ENCODE measurements around the gene TRPV3. TPM values are rescaled to one million over a fixed set of nuclear protein-coding genes. Genes with fewer than 3 reads are reported as not detected.

Gene TRPV3
- total RNA-seq (2021; fragmentation: NEBNext Ultra II Directional; extraction: Animal tissue kit (Norgen Biotek cat#: 25700)) (0.40 and 0.56 TPM in 2 replicates), polyA plus RNA-seq (2011; rRNA removed) (1.0 and 1.1 TPM in 2 replicates), polyA minus RNA-seq (2011; rRNA and poly(A)+ RNA removed) (1.9 and 5.2 TPM in 2 replicates)
- 1.6 TPM for polyA plus RNA-seq (2011; cell fraction: cytosol; rRNA removed)
- 3.0 TPM for polyA plus RNA-seq (2011; cell fraction: nucleus; rRNA removed)
- 0.55 to 0.91 TPM (median 0.73 TPM) in 4 replicates for polyA plus RNA-seq (2012, experiment 1 of 2)
- 0.12 TPM for polyA plus RNA-seq (2012, experiment 2 of 2)
- 0.36 TPM for polyA plus RNA-seq (2013, experiment 1 of 2)
- polyA plus RNA-seq (2013, experiment 2 of 2), result 0.28 TPM
- 1.3 TPM for polyA minus RNA-seq (2011; cell fraction: cytosol; rRNA and poly(A)+ RNA removed)
- polyA minus RNA-seq (2011; cell fraction: nucleus; rRNA and poly(A)+ RNA removed), result 1.9 TPM
- long read RNA-seq, experiment 1, result 0 reads
- long read RNA-seq, experiment 2, result 0 reads

GRCh38 chr17:3557768-3558583 is at the start of gene TRPV3:
TSS of gene TRPV3 (minus strand) at chr17:3557812. CDS start at chr17:3554850, 2,962 bp downstream.
- Histone ChIP-seq H4K20me1 (replicated peaks in 1 of 2; ENCODE audit: control insufficient read depth in 1 of 2, insufficient read depth in 2 of 2, low read length in 2 of 2) (no peaks in the 10 kb centered on the region), H4K5ac (ENCODE audit: insufficient read length, low read depth, low read length) (no peak within 1 kb of the TSS), H3K79me2 (ENCODE audit: control insufficient read depth in 1 of 2, insufficient read depth in 2 of 2, low read length in 2 of 2) (no peaks in the 10 kb centered on the region), H3K56ac (replicated peaks; ENCODE audit: insufficient read length, low read depth, low read length) (no peak within 1 kb of the TSS), H3K4me2 (ENCODE audit: insufficient read depth in 1 of 2, low read depth in 2 of 2, low read length in 2 of 2) (no peak within 1 kb of the TSS), H3K23ac (ENCODE audit: insufficient read length) (no peak within 1 kb of the TSS), H2BK12ac (ENCODE audit: low read depth, low read length) (no peak within 1 kb of the TSS), H3K14ac (ENCODE audit: insufficient read length) (no peak within 1 kb of the TSS), H3K36me3 (ENCODE audit: control insufficient read depth in 2 of 4, insufficient read depth in 4 of 4, low read length in 3 of 4) (no peaks in the 10 kb centered on the region), H4K8ac (ENCODE audit: extremely low read depth, insufficient read depth, low read length) (peak within 1 kb of the TSS; percentile 46), H2AFZ (ENCODE audit: low read length) (peak within 1 kb of the TSS; percentile 41; the same call in 1 of the 2 replicates), H3K4ac (replicated peaks; ENCODE audit: insufficient read length, low read depth, low read length) (no peak within 1 kb of the TSS), H2BK120ac (replicated peaks; ENCODE audit: low read depth, low read length) (no peak within 1 kb of the TSS), H3K27me3 (replicated peaks in 1 of 4; ENCODE audit: control insufficient read depth in 3 of 4, extremely low read depth in 1 of 4, insufficient read depth in 3 of 4, low read length in 3 of 4) (no peaks in the 10 kb centered on the region), H3K18ac (ENCODE audit: extremely low read depth, low read length) (no peak within 1 kb of the TSS), H3K79me1 (ENCODE audit: low read depth, low read length) (no peaks in the 10 kb centered on the region), H3K23me2 (ENCODE audit: low read depth, low read length) (no peaks in the 10 kb centered on the region), H4K91ac (replicated peaks; ENCODE audit: insufficient read length, low read length) (no peak within 1 kb of the TSS), H3K4me3 (ENCODE audit: extremely low read depth in 1 of 4, insufficient read depth in 2 of 4, low read depth in 3 of 4, low read length in 4 of 4) (no peak within 1 kb of the TSS), H3K9me3 (ENCODE audit: insufficient read depth in 2 of 2, low read depth in 1 of 2, low read length in 1 of 2) (no peaks in the 10 kb centered on the region), H2BK15ac (ENCODE audit: low read length) (peak within 1 kb of the TSS; percentile 53; the same call in 1 of the 2 replicates), H3K27ac (ENCODE audit: low read depth, low read length) (no peak within 1 kb of the TSS), H3K4me1 (replicated peaks in 1 of 4; ENCODE audit: control insufficient read depth in 3 of 4, insufficient read depth in 4 of 4, low read length in 3 of 4) (peaks cover 0 to 4% (median 0%) of the 10 kb centered on the region in 4 experiments; a peak in 3 of 7 replicates), H2AK5ac (ENCODE audit: low read depth, low read length) (no peak within 1 kb of the TSS), H2BK20ac (ENCODE audit: low read length) (no peak within 1 kb of the TSS), H3K9ac (replicated peaks in 1 of 4; ENCODE audit: extremely low read depth in 1 of 4, low read depth in 3 of 4, low read length in 3 of 4) (no peak within 1 kb of the TSS), H2BK5ac (ENCODE audit: low read depth, low read length) (0 out of 2 replicates have a peak within 1 kb of the TSS, but pooled peaks have one; percentile 3)
- ChIA-PET CTCF (ENCODE audit: partially characterized antibody) (interaction anchor here (1.4 to 1.5 kb wide), 2 partner anchors 9 to 89 kb away, joined by 4 to 5 read pairs; no protein-coding TSS in a partner anchor), POLR2A (ENCODE audit: partially characterized antibody) (no interaction called here)
- 89% methylated on average over 22 of the region's 23 CpGs; no CpG with 5 or more reads in 1 of the 2 experiments for WGBS, 2 experiments (ENCODE audit: extremely low coverage in 1 of 2, insufficient coverage in 1 of 2, insufficient read length in 1 of 2, insufficient replicate concordance in 2 of 2, low coverage in 1 of 2, low lambda C conversion rate in 2 of 2, missing lambda C conversion rate in 1 of 2)
- DNase-seq (ENCODE audit: low read depth in 1 of 2, low spot score in 2 of 2), result no peak
- no peak for TF ChIP-seq POLR2AphosphoS5 (IDR thresholded peaks at IDR 0.05; ENCODE audit: low read depth, low read length)
- no peak for TF ChIP-seq PHF8 (conservative IDR thresholded peaks at IDR 0.05; ENCODE audit: low read depth, low read length)
- no peak for TF ChIP-seq CBX5 (IDR thresholded peaks at IDR 0.05; ENCODE audit: low read depth, low read length)
- no peak for TF ChIP-seq E2F6 (IDR thresholded peaks at IDR 0.05)
- no peak for TF ChIP-seq ASH2L (IDR thresholded peaks at IDR 0.05; ENCODE audit: low read length)
- TF ChIP-seq ZNF274 (IDR thresholded peaks at IDR 0.05; ENCODE audit: borderline replicate concordance, extremely low read depth, low read length), result no peak
- TF ChIP-seq MAX (IDR thresholded peaks at IDR 0.05), result 0 out of 2 replicates have a peak, but pooled peaks have one; percentile 17
- no peak for FAIRE-seq

All from H1 (cell line).